Right atrium auricular region (tissue), 2 donors: ENCODE data around the gene PLPPR1. TPM values are rescaled to one million over a fixed set of nuclear protein-coding genes. Genes with fewer than 3 reads are reported as not detected.

ENCODE experiments used
- DNase-seq: peaks from one replicate; pipeline ENCODE4 v3.0.0-alpha.2; 2019; ENCODE audit warnings: low spot score
- H3K27ac ChIP-seq, 2 donors: fragments of 200-600 bp; sonication (generic); 1 replicate in 1 of 2; 2 replicates in 1 of 2; pipeline ENCODE4 v1.5.1; 2016 to 2019
- H3K27me3 ChIP-seq, 2 donors: fragments of 200-600 bp; sonication (generic); one replicate each; pipeline versions ENCODE4 v1.5.1 to v1.6.0; 2017 to 2019
- H3K36me3 ChIP-seq: fragments of 200-600 bp; sonication (generic); one replicate; pipeline ENCODE4 v1.5.1; 2016
- H3K4me1 ChIP-seq, 2 donors: fragments of 200-600 bp; sonication (generic); one replicate each; pipeline versions ENCODE4 v1.5.1 to v1.6.0; 2017 to 2019
- H3K4me3 ChIP-seq, 2 donors: fragments of 200-600 bp; sonication (generic); 1 replicate in 1 of 2; 2 replicates in 1 of 2; pipeline ENCODE4 v1.5.1; 2017 to 2019; ENCODE audit warnings: mild to moderate bottlenecking in 1 of 2, moderate library complexity in 1 of 2
- H3K9me3 ChIP-seq, 2 donors: fragments of 200-600 bp; sonication (generic); one replicate each; pipeline ENCODE4 v1.5.1; 2019
- total RNA-seq, 2 donors: library from RNA; depleted of rRNA; stranded (reverse); fragments of >200 nt; gene quantifications; one replicate each; pipeline ENCODE4 v1.1.0, GENCODE V29; 2016
- TF ChIP-seq, protein P1 (sequence below), 2 donors: fragments of 200-600 bp; sonication (generic); IDR thresholded peaks; one replicate each; pipeline ENCODE4 v1.5.1; 2019; ENCODE audit warnings: antibody characterized with exemption in 2 of 2

The PLPPR1 gene
- total RNA-seq, 2 donors from 2014 or later: not detected

- no peak overlapping the region for H3K4me3 ChIP-seq
- H3K27ac ChIP-seq: no peak overlapping the region
- no peak for DNase-seq
- no peaks in the 10 kb centered on the region for H3K27me3 ChIP-seq
- H3K9me3 ChIP-seq: no peaks in the 10 kb centered on the region
- H3K4me1 ChIP-seq: no peaks in the 10 kb centered on the region
- no peaks in the 10 kb centered on the region for H3K36me3 ChIP-seq
- TF ChIP-seq, protein P1, sequence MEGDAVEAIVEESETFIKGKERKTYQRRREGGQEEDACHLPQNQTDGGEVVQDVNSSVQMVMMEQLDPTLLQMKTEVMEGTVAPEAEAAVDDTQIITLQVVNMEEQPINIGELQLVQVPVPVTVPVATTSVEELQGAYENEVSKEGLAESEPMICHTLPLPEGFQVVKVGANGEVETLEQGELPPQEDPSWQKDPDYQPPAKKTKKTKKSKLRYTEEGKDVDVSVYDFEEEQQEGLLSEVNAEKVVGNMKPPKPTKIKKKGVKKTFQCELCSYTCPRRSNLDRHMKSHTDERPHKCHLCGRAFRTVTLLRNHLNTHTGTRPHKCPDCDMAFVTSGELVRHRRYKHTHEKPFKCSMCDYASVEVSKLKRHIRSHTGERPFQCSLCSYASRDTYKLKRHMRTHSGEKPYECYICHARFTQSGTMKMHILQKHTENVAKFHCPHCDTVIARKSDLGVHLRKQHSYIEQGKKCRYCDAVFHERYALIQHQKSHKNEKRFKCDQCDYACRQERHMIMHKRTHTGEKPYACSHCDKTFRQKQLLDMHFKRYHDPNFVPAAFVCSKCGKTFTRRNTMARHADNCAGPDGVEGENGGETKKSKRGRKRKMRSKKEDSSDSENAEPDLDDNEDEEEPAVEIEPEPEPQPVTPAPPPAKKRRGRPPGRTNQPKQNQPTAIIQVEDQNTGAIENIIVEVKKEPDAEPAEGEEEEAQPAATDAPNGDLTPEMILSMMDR (IDR thresholded peaks at IDR 0.05): no peak
These were observed 110.0 kb downstream of the PLPPR1 start for GRCh38 chr9:101138509-101138908.

DNA sequence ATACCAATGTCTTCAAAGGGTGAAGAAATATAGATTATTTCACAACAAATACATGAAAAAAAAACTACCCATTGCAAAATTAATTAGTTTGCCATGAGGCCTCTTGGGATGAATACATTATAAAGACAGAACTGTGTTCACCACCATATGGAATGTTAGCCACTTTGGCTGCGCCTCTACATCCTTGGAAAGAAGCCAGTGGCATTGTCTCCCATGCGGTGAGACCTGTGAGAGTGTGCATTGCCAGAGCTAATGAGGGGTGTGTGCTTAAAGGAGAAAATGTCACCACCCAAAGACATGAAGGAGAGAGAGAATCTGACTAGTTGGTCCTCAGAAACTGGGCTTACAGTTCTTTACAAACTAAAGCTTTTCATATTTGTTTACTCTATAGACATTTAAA is 110.6 kb downstream of the PLPPR1 start:
- Histone ChIP-seq H3K27me3 (no peaks in the 10 kb centered on the region), H3K36me3 (no peaks in the 10 kb centered on the region), H3K4me3 (no peak overlapping the region), H3K4me1 (no peaks in the 10 kb centered on the region), H3K27ac (no peak overlapping the region), H3K9me3 (no peaks in the 10 kb centered on the region)
- TF ChIP-seq, protein P1 (IDR thresholded peaks at IDR 0.05): no peak
- no peak for DNase-seq

DNA sequence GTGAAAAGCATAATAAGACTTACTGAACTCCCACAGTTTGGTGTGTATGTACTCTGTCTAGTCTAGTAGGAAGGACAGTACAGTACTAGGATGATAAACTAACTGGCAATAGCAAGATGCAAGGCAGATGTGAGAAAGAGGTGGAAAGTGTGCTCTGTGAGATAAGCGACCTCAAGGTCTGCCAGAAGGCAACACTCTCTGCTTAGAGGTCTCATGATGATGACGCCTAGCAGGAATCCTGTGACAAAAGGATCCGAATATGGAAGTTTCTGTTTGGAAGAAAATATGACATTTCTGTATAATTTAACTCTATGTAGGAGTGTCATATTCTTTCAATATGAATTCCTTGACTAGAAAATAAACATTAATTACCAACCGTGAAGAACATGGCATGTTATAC is 112.2 kb downstream of the PLPPR1 start:
- no peaks in the 10 kb centered on the region for H3K4me1 ChIP-seq
- H3K27me3 ChIP-seq: no peaks in the 10 kb centered on the region
- no peak overlapping the region for H3K4me3 ChIP-seq
- no peaks in the 10 kb centered on the region for H3K36me3 ChIP-seq
- TF ChIP-seq, protein P1 (IDR thresholded peaks at IDR 0.05): no peak
- peak overlapping the region in 1 of 2 donors; percentile 35 for H3K27ac ChIP-seq
- no peaks in the 10 kb centered on the region for H3K9me3 ChIP-seq
- DNase-seq: no peak

GRCh38 chr9:101146508-101146907 is 118.0 kb downstream of the PLPPR1 start:
- Histone ChIP-seq H3K36me3 (no peaks in the 10 kb centered on the region), H3K9me3 (peaks cover 0 to 8% of the 10 kb centered on the region in 2 donors), H3K27ac (peak overlapping the region in 1 of 2 donors; percentile 62), H3K4me1 (peaks cover 0 to 7% of the 10 kb centered on the region in 2 donors), H3K4me3 (no peak overlapping the region), H3K27me3 (no peaks in the 10 kb centered on the region)
- no peak for DNase-seq
- TF ChIP-seq, protein P1 (IDR thresholded peaks at IDR 0.05): no peak

DNA sequence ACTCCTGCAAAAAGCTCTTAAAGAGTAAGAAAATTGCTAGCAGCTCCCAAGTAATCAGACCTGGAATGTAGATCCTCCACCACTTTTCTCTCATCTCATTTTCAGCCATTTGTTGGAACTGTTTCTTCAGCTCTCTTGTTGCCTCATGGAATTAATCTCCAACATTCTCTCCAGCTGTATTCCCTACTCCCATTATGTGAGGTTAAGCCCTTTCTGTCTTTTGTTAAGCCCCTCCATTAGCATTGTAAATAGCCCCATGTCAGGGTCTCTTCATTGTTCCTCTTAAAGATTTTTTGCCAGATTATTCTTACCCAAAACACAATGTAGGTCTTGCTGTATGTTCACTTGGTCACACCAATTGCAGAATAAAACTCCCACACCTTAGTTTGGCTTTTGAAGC is 119.8 kb downstream of the PLPPR1 start:
- Histone ChIP-seq H3K9me3 (peaks cover 0 to 8% of the 10 kb centered on the region in 2 donors), H3K36me3 (no peaks in the 10 kb centered on the region), H3K27ac (no peak overlapping the region), H3K27me3 (no peaks in the 10 kb centered on the region), H3K4me1 (peaks cover 0 to 7% of the 10 kb centered on the region in 2 donors), H3K4me3 (no peak overlapping the region)
- DNase-seq: no peak
- TF ChIP-seq, protein P1 (IDR thresholded peaks at IDR 0.05): no peak

DNA sequence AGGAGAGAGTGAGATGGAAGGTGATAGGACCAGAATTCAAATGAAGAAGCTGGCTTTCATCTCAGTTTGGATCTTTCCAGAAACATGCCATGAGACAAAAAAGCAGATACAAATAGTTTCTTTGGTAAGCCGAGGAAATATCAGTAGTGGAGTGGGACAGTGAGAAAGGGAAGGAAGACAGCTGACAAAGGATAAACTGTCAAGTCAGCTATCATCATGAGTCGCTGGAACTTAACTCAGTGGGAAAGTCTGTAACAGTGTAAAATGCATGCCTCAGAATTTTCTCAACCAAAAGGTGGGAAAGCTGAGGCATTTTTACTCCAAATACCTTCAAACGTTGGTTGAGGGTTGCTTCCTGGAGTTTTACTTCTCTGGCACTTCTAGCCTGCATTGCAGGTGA is 129.8 kb downstream of the PLPPR1 start:
- TF ChIP-seq, protein P1 (IDR thresholded peaks at IDR 0.05): no peak
- H3K4me3 ChIP-seq: no peak overlapping the region
- H3K27ac ChIP-seq: no peak overlapping the region

More for the DNA sequence above, 129.8 kb downstream of the PLPPR1 start:
- no peak for DNase-seq
- Histone ChIP-seq H3K9me3 (no peaks in the 10 kb centered on the region), H3K27me3 (no peaks in the 10 kb centered on the region), H3K4me1 (no peaks in the 10 kb centered on the region), H3K36me3 (no peaks in the 10 kb centered on the region)
